Stimulated activated CD8-positive, alpha-beta memory T cell treated with anti-CD3 and anti-CD28 coated beads, Interleukin-7, amount 100 ng/mL, for 1 hour (primary cell): ENCODE data around the gene MAP3K5.
A peak's percentile ranks its signal among the peaks of the same experiment; 100 is the strongest.
"Not testable (repeated sequence)": the region's sequence is repeated elsewhere in the genome, so short reads cannot be mapped to it uniquely, and the experiment has no call there.

ENCODE experiments used
- DNase-seq, 2 donors: peaks; one replicate each; pipeline ENCODE4 v3.0.0-alpha.2; 2020; ENCODE audit warnings: low read depth in 2 of 2

The MAP3K5 gene

DNA sequence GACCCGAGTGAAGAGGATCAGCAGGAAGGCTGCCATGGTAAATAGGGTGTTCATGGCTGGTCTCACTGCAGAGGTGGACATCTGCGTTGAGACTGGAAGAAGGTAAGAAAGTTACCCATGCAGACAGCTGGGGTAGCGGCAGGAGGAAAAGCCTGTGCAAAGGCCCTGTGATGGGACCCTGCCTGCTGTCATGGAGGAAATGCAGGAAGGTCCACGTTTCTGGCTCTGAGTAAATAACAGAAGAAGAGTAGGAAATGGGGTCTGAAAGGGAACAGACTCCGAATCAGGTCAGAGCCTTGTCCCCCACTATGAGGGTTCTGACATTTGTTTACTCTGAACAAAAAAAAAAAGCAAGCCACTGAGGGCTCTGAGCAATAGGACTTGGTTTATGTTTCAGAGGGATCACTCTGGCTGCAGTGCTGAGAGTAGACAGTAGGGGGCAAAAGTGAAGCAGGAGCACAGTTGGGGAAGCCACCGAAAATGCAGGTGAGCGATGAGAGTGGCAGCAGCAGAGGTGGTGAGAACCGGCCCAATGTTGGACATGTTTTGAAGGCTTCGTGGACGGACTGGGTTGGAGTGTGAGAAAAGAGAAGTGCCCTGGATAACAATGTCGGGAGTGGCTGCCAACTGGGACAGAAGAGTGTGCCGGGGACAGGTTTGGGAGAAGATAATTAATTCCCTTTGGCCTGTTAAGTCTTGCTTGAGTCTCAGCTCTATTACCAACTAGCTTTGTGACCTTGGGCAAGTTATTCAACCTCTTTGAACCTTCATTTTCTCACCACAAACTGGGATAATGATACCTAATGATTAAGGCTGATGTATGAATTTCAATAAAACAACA lies 184.1 kb downstream of the MAP3K5 start:
- DNase-seq, result peak; percentile 36 to 65

DNA sequence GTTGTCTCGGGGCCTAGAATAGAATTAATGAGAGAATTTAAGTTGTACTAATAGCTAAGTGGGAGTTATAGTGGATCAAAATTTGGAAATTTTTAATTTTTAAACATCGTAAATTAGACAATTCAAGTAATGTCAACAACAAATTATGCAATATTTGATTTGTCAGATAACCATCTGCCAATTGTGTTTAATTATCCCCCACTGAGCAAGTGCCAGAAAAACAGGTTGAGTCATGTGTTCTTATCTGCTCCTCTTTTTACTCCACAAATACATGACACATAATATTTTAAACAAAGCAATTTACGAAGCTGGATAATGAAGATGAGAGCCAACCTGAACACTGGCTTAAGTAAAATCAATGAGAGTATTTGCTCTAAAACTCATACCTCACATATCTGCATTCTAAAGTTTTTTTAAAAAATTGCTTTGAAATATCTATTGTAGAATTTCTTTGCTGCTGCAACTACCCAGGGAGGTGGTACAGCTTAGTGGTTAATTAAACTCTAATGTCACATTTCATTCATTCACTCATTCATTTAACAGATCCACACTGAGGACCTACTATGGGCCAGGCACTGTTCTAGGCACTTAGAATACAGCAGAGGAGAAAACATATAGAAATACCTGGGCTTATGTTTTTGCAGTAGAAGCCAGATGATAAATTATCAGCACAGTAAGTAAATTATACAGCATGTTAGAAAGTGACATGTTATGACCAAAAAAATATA lies 184.9 kb downstream of the MAP3K5 start:
- DNase-seq, result no peak

DNA sequence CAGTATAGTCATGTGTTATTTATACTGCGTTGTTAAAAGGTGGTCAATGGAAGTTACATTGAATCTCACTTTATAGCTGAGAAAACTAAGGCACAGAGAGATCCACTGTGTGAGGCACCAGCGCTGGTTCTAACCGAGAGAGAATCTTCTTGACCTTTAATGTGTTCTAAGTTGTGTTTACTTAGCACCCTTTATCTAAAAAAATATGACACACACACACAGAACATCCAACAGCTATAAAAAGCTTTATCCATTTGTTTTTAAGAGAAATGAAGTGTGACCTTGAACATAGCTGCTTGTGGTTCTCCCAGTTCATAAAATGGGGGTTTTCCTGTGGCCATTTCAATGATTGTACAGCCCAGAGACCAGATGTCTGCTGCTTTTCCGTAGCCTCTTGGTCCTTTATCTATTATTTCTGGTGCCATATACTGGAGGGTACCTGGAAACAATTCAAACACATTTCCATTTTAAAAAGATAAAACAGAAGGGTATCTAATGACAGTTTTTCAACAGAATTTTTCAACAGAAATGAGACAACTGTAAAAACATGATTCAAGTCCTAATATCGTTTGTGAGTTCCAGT lies 187.3 kb downstream of the MAP3K5 start:
- no peak for DNase-seq

DNA sequence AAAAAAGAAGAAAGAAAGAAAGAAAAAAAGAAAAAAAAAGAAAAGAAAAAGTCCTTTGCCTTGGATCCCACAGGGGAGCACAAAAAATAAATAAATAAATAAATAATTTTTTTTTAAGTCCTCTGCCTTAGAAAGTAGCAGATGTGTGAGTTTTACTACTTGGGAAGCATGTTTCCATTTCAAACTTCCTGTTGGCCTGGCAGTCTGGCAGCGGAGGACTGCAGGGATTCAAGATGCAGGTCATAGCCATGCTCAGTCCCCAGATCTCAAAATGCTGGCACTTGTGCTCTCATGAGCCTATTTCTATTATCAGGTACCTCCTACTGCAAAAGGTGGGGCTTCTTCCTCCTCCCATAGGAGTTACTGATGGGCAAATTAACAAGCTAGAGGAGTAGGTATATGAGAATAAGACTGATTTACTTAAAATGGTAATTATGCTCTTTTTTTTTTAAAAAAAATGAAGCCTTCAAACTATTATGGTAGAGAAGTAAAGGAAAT lies 187.9 kb downstream of the MAP3K5 start:
- DNase-seq, result no peak

DNA sequence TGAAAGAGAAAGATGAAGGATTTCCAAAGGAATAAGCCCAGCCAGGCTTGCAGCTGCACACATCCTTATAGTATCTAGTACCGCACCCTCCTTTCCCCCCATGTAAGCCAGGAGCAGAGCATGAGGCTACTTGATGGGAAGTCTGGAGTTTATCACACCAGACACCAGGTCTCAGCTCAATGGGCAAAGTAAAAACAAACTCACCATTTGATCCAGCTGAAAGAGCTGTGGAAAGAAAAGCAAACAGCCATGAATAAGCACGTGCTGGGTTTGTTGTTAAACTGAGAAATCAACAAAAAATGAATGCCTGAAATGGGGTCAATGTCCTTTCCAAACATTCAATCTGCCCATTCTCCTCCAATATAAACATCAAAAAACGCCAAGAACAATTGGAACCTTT lies 191.5 kb downstream of the MAP3K5 start:
- no peak for DNase-seq

DNA sequence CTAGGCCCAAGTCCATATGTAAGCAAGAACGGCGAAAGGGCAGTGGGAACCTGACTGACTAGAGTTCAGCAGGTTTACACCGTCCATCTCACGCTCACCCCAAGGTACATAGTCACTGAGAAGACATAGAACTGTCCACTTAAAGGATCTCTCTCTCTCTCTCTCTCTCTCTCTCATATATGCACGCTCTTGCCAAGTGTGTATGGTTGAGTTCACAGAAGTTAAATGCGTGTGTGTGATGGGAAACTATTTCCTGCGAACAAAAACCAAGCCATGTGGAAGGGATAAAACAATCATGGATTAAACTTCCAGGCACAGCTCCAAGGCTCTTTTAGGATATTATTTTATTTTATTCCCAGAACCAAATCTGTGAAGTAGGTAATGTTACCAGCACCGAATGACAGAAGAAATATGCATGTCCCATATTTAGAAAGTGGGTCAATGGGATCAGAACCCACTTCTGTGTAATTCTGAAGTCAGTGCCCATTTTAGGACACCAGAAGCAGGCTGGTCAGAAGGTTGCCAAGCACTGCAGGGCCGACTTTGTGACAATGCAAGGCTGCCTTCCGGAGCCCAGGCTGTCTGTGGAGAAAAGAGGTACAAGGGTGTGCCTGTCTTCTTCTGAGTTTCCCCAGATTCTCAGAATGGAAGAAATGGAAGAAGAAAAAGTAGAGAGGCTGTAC lies 192.8 kb downstream of the MAP3K5 start:
- no peak for DNase-seq

DNA sequence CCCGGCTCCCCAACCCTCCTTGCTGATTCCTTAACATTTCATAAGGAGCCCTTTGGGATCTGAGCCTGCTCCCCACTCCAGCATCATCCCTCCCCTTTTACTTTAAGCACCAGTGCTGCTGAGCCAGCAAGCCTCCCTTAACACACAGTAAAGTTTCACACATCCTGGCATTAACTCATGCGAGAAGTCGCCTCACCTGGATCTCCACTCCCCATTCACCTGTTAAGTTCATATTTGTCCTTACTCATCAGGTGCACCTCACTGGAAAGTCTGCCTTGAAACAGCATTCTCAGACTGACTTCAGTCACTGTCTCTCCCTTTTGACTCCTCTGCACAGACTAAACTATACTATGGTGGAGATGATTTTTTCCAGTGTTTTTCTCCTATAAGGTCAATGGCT lies 194.2 kb downstream of the MAP3K5 start:
- no peak for DNase-seq

DNA sequence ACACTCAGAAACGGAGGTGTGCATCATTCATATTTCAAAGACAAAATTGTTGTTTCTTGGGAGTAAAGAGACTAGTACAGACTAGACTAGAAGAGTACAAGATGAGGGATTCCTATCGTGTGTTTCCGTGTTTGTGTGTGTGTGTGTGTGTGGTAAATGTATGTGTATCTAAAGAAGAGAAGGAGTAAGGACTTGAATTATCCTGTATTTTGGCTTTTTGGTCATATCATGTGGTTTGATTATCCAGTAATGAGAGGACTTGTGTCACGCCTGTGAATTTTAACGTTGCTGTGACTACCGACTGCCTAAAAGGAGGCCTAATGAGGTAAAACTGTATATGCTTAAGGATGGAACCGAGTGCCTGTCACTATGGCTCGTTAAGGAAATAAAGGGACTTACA lies 197.6 kb downstream of the MAP3K5 start:
- DNase-seq, result no peak

DNA sequence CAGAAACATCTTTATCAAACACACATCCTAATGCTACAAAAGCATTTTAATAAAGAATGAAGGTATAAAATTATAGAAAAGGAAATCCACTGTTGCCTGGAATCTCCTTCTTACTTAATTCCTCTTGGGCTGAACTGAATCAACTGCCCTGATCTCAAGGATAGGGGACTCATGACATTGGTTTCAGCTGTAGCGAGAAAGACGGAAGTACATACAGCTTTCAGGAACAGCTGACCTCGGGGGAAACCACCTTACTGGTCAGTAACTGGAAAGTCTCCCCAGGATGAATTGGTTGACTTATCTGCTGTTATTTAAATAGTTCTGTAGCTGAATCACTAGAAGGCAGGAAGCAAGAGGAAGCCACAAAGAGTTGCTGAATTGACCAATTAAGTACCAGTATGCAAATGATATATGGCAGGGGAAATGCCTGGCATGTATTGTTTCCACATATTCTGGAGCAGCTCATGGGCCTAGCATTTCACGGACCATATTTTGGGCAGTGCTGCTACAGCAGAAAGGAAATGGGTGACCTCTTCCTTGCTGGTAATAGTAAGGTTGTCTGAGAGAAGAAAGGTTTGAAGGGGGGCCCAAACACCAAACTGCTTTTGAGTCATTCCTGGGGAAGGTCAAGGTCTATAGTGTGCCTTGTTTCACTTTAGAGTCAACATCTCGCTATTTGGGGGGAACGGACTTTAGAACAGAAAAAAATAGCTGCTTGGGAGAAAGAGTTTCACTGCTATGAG lies 198.4 kb downstream of the MAP3K5 start:
- no peak for DNase-seq

DNA sequence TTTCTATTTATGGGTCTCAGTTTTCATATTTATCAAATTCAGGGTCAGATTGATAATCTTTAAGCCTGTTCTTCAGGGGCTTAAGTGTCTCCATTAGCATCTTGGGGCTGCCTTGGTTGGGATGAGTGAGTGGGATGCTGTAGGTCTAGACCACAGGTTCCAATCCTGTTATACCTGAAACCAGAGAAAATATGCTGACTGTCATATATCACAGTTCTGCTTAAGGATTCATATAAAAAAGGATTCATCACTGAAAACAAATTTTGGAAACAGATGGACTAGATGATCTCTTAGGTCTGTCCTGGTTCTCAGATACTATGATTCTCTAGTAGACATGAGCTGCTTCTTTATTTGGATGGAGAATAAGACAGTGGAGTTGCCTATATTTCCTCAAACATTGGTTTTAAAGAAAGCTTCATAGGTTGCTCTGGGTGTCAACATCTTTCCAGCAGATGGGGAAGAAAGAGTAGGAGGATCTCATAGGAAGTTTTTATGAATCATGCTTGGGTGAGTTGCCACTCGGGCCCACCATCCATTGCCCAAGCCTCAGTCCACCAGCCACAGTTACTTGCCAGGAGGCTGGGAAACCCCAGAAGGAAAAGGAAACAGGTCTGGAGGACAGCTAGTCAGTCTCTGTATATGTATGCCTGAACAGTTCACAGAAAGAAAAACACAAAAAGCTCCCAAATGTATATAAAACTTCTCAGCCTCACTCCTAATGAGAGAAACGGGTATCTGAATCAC lies 199.2 kb downstream of the MAP3K5 start:
- DNase-seq, result no peak

DNA sequence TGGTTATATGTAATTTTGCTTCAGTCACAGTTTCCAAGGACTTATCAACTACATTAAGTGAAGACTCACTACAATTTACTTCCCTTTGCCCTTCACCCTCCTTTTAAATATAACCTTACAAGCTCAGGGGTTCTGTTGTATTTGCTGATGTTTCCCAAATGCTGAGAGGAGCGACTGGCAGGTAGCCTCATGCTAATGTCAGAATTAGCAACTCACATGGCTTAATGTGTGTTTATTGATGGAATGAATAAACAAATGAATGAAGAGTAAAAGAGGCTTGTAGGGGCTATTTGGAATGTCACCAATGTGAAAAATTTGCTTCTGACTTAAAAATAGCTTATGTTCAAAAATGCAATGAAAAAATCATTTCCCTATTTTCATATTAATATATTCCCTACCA lies 200.7 kb downstream of the MAP3K5 start:
- no peak for DNase-seq

DNA sequence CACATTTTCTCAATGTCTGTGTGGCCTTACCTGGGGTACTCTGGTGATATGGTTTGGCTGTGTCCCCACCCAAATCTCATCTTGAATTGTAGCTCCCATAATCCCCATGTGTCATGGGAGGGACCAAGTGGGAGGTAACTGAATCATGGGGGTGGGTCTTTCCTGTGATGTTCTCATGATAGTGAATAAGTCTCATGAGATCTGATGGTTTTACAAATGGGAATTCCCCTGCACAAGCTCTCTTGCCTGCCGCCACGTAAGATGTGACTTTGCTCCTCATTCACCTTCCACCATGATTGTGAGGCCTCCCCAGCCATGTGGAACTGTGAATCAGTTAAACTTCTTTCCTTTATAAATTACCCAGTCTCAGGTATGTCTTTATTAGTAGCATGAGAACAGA lies 201.4 kb downstream of the MAP3K5 start:
- DNase-seq, result not testable (repeated sequence)

DNA sequence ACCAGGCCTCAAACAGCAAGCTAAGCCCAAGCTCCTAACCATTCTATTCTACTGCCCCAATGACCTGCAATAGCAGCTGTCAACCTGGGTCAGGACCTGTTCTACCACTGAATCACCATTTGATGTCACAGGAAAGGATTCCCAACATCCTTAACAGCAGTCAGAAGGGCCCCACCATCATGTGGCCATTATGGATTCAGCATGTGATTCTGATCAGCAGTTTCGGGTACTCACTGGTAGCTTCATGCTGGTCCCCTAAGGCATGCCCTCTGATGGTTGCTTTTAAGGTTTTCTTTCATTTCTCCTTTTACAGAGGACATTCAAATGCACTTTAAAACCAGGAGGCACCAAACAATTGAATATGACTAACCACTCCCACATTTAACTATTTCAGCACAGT lies 204.8 kb downstream of the MAP3K5 start:
- no peak for DNase-seq

DNA sequence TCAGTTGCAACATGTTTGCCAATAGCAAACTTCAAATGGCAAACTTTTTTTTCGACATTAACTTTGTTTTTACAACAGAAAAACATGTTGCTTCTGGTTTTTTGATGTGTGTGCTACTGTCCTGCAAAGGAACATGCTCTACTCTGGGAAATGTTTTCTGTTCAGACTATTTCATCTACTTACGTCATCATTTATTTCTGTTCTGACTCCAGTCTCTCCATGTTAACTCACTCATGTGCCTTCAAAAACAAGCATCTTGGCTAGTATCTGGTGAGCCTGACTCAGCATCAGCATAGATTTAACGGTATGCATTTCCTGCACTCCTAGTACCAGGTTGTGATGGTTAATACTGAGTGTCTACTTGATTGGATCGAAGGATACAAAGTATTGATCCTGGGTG lies 206.0 kb downstream of the MAP3K5 start:
- no peak for DNase-seq

DNA sequence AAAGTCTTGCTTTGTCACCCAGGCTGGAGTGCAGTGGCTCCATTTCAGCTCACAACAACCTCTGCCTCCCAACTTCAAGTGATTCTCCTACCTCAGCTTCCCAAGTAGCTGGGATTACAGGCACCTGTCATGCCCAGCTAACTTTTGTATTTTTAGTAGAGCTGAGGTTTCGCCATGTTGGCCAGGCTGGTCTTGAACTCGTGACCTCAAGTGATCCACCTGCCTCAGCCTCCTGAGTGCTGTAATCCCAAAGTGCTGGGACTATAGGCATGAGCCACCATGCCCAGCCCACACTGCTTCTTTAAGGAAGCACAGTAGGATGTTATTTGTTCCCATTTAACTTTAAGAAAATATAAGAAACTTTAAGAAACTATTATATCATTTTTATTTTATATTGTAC lies 206.8 kb downstream of the MAP3K5 start:
- not testable (repeated sequence) for DNase-seq

DNA sequence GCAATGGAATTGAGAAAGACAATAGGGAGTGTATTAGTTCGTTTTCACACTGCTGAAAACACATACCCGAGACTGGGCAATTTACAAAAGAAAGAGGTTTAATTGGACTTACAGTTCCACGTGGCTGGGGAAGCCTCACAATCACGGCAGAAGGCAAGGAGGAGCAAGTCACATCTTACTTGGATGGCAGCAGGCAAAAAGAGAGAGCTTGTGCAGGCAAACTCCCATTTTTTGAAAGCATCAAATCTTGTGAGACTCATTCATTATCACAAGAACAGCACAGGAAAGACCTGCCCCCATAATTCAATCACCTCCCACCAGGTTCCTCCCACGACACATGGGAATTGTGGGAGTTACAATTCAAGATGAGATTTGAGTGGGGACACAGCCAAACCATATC lies 208.0 kb downstream of the MAP3K5 start:
- not testable (repeated sequence) for DNase-seq

DNA sequence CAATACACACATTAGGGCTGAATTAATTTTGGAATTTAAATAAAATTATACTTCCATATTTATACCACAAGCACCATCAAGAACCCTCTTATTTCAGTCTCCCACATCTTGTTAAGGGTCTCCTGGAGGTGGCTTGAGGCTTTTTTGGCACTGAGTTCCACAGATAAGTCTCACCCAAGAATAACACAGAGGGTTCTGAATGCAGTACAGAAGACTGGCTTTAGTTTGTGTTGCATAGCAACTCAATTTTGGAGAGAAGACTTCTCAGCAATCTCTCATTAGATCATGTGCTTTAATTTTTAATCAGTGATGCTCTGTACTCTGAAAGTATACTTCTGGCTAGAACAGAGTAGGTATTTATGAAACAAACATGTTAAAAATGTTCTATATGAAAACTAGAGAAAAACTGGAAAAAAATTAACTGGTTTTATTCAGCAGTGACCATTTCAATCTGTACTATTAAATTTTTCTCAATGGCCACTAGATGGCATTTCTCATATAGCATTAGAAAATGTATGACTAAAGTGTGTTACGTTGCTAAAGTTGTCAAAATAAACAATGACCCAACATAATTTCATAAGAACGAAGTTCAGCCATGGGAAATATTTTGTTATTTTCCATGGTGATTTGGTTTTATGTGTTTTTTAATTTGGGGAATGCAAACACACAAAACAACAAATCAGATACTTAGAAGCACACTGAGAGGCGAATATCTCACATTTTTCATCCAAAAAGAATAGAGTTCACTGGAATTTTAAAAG lies 209.4 kb downstream of the MAP3K5 start:
- DNase-seq, result no peak

DNA sequence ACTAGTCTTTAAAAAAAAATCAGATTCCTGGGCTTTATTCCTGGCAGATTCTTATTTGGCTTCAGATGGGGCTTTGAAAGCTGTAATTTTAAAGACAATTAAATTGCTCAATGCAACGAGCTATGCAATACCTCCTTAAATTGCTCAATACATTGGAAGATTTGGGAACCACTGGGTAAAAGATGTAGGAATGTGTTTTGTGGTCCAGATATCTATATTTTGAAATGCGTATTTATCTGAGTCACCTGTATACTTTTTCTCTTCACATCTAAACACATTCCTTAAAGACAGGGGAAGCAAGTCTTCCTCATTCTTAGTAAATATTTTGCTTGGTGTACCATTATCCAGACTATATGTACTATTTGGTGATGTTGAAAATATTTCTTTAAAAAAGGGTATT lies 212.5 kb downstream of the MAP3K5 start:
- no peak for DNase-seq

DNA sequence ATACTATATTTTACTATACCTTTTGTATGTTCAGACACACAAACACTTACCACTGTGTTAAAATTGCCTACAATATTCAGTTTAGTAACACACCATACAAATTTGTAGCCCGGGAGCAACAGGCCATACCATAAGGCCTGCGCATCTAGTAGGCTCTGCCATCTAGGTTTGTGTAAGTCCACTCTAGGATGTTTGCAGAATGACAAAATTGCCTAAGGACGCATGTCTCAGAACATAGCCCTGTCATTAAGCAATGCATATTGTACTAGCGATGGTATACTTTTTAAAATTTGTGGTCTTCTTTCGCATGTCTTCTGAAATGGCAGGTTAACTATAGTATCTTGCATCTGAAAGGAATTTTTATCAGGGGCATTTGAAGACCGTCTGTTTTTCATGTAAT lies 215.5 kb downstream of the MAP3K5 start:
- no peak for DNase-seq

DNA sequence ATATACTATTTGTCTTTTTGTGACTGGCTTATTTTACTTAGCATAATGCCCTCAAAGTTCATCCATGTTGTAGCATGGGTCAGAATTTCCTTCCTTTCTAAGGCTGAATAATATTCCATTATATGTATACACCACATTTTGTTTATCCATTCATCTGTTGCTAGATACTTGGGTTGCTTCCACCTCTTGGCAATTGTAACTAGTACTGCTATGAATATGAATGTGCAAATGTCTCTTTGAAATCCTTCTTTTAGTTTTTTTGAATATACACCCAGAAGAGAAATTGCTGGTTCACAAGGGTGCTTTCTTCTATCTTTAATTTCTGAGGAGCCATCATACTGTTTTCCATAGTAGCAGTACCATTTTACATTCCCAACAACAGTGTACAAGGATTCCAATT lies 220.8 kb downstream of the MAP3K5 start:
- DNase-seq, result no peak
